SKM-1 treated with dmso at 0.1 percent for 144 hours (cell line): ENCODE measurements around the gene PDHX.
"Not testable (repeated sequence)": the region's sequence is repeated elsewhere in the genome, so short reads cannot be mapped to it uniquely, and the experiment has no call there.

Source experiments
- DNase-seq: peaks from one replicate; lab custom pipeline; 2025; ENCODE audit not compliant: unreplicated experiment; lab: John Stamatoyannopoulos, UW

Gene PDHX

DNA sequence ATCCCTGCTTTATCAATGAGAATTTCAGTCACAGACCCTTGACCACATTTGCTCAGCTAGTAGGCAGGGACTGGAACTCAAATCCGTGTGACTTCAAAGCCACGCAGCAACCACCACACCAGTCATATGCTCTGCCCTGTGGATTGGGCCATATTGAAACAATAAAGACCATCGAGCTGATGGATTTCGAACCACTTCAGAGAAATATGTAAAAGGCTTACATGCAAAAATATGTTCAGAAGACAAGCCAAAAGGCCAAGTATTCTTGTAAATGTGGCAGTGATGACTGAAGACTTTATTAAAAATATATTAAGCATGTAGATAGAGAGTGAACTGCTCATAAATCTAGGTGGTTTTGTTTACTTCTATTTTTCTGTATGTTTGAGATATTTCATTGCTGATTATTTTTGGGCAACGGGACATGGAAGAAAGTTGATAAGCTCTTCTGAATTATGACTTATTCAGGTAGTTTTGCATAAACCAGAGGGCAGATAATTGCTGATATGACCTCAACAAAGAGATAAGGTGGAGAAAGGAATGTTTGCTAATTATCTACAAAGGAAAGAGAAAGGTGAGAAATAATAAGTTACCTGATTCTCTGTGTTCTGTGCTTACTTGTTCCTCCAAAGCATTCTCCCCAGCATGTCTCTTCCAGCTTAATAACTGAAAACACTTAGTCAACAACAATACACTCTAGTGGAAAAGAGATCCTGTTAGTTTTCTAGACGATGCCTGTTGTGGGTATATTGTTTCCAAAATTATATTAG is 99.4 kb downstream of the PDHX start:
- DNase-seq = no peak

DNA sequence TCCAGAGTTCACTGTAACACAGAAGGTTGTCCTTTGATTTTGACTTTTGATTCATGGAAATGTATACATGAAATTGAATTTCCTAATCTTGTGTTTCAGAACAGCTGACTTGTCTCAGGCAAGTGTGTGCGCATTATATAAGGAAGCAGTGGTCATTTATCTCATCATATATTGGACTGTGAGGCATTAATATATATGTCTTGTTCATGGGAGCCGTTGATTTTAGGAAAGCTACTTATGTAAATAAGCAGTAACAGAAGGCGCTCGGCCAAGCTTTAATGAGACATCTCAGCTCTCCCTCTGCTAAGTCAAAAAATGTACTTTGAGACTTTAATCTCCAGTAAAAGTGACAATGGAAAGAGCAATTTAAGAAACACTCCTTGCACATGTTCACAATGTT is 100.5 kb downstream of the PDHX start:
- DNase-seq = no peak

DNA sequence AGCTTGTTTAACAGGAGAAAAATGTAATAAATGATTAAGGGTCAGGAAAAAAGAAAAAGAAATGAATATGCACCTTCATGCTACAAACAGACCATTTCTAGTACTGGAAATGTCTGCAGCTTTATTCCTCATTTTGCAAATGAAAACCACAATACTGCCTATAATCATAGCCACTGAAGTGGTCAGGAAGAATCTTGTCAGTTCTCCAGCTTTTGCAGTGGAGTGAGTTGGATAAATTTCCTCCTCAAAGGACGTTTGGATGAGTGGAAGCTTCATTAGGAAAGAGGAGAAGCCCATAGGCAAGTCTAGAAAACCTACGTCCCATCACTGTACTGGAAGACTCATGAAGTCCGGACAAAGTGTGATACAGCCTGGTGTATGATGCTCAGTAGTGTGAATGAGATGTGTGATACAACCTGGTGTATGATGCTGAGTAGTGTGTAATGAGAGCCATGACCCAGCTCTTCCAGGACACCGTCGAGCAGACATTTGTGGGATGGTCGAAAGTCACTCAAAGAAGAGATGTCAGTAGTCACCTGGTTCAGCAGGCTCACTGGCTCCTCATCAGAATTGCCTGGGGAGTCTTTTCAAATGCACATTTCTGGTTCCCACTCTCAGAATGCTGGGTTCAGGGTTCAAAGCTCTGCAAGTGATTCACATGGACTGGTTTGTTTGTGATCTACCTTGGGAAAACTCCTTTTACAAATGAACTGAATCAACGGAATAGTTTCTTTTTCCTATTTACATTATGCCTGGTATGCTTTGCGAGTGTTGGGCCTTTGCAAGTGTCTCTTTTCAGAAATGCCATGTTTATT is 101.3 kb downstream of the PDHX start:
- no peak for DNase-seq

DNA sequence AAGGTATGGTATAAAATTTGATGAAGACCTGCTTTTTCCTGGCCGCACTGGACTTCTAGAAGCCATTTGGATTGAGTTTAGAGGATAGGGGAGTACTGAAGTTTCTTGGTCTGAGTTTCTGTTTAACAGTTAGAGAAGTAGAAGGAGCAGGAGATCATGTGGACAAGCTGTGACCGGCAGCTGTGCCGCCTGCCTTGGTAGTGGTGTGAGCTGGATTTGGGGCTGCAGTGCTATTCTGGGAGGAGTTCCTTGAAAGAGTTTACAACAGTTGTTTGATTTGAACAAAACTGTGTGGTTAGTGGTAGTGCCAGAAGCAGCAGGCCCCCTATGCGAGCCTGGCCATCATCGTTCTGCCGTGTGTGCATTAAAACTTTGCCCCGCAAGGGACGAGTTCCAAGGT is 105.2 kb downstream of the PDHX start:
- DNase-seq = no peak

DNA sequence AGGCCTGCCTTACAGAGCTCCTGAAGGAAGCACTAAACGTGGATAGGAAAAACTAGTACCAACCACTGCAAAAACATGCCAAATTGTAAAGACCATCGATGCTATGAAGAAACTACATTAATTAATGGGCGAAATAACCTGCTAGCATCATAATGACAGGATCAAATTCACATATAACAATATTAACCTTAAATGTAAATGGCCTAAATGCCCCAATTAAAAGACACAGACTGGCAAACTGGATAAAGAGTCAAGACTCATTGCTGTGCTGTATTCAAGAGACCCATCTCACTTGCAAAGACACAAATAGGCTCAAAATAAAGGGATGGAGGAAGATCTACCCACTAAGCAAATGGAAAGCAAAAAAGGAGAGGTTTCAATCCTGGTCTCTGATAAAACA is 107.5 kb downstream of the PDHX start:
- not testable (repeated sequence) for DNase-seq

DNA sequence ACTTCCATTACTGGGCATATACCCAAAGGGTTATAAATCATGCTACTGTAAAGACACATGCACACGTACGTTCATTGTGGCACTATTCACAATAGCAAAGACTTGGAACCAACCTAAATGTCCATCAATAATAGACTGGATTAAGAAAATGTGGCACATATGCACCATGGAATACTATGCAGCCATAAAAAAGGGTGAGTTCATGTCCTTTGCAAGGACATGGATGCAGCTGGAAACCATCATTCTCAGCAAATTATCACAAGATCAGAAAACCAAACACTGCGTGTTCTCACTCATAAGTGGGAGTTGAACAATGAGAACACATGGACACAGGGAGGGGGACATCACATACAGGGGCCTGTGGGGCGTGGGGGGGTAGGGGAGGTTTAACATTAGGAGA is 111.6 kb downstream of the PDHX start:
- not testable (repeated sequence) for DNase-seq

DNA sequence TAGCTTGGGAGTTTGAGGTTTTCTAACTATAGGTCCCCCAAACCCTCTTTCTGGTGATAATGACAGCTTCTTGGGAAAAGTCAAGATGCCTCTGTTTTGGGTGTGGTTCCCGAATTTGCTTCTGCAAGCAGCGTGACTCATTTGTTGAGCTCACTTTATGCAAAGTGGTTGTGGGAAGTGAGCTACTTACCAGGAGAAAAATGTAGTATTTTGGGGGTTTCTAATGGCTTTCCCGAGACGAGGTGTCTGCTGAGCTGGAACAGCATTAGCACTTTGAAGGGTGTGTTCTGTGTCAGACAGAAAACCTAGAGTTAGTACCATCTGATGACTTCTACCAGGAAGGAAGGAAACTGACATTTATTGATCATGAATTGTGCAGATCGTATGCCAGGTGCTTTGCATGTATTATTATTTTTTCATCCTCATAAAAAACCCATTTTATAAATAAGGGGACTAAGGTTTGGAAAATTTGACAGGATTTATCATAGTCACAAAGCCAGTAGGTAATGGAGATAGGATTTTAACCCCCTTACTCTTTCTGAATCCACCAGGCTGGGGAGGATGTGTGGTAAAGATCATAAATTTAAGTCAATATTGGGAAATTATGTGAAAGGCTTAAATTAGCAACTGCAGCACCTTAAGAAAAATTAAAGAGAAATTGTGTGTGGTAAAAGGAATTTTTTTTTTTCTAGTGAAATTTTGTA is 113.7 kb downstream of the PDHX start:
- no peak for DNase-seq

DNA sequence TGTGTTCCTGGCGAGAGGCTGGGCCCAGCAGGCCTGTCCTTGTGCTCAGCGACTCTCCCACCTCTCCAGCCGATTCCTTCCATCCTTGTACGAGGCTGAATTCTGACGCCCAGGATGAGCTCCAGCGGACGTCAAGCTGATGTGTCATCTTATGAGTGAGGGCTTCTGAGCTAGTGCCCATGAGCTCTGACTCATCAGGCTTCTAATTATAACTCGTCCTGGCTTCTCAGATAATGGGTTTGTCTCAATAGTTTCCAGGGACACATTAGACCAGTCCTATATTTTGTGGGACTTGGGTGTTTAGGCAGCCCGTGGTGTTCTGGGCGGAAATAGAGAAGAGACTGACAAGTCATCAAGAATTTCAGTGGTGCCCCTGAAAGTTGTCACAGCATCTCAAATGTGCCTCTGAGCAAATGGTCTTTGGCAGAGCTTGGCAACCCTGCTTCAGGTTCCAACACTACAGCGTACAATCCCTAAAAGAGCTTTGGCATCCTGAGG is 114.3 kb downstream of the PDHX start:
- no peak for DNase-seq

DNA sequence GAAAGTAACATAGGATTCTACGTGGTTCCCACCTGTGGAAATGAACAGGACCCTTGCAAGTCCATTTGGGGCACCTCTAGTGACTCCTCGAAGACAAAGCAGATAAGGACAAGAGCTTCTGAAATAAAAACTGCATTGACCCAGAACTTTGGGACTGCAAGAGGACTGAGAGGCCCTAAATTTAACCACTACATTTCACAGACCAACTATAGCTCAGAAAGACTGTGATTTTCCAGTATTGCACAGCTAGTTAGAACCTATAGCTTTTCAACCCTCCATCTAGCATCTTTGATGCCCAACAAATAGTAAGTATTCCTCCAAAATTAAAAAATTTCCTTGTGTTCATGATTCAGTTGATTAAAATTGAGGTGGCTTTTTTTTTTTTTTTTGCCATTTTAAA is 114.9 kb downstream of the PDHX start:
- no peak for DNase-seq

DNA sequence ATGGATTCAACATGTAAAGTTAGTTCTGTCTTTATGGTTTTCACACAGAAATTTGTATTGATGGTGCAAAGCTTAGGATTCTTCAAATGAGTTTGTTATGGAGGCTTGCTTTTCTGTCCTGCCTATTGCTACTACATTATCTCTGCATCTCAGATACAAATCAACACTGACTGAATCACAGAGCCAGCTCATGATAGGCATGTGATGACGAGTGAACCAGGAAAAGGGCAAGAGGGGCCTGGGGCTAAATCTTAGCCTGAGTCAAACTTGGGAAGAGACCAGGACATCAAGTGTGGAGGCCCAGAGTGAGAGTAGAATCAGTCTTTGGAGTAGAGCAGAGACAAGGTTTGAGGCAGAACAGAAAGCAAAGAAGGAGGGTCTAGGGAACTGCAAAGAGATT is 115.4 kb downstream of the PDHX start:
- no peak for DNase-seq

DNA sequence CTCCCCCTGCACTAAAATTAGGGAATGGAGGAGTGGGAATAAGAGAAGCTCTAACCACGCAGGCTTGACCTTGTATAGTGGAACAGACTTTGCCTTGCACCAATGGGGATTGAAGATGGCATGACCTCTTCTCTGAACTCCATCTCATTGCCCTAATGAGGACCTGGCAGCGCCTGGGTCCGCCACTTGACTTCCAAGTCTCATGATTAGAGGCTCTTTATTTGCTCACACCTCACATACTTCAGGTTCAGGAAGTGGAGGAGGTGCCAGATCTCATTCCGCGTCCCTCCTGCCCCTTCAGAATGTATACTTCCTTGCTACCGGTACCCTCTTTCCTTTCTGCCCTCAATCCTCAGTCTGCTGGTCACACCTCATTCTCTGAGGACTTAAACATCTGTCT is 116.6 kb downstream of the PDHX start:
- DNase-seq = no peak

DNA sequence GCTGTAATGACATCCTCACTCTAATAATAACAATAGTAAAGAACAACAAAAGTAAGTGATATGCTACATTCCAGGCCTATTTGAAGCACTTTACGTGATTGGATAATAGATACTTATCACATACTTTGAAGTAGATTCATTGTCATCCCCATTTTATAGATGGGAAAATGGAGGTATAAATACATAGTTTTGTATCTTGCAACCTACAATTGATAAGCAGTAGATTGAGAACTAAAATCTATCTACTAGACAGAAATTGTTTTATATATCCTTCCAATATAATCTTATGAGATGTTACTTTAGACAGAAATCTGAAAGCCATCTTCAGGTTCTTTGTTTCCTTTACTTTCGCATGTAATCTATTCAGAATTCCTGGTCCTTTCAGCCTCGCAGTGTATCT is 118.0 kb downstream of the PDHX start:
- no peak for DNase-seq

DNA sequence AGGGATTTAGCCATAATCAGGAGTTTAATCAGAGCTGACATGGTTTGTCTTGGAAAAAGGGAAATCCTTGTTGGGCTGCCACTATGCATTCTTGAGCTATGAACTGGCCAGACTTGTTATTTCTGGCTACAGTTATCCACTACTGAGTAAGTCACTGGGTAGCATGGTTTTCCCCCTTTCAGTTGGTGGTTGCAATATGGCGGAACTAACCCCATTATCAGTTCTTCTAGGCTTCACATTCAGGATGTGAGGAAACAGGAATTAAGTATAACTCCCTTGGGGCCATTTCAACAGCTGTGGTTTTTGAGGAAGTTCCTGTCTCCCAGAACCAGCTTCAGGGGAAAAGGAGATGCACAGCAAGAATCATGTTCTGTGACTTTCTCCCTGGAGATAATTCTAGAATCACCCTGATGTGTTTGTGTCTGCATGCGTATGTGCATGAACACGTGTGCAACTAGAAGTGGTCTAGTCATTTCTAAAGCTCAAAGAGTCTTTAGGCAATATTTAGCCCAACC is 119.5 kb downstream of the PDHX start:
- DNase-seq = peak; percentile 98

DNA sequence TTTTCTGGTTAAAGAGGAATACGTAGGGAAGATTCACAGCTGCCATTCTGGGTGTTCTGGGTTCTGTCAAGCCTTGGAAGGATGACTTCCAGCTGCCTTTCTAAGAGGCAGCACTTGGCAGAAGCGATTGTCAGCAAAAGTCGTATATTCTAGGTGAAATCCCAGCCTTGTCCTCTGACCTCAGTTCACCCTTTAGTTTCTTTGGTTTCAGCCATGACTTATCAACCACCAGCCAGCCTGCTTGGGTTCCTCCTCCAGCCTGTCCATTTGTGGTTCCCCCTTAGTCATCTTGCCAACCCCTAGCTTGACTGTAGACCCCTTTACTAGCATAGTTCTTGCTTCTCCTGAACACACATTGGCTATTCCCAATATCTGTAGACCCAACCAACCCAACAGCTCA is 120.2 kb downstream of the PDHX start:
- DNase-seq = peak; percentile 41

DNA sequence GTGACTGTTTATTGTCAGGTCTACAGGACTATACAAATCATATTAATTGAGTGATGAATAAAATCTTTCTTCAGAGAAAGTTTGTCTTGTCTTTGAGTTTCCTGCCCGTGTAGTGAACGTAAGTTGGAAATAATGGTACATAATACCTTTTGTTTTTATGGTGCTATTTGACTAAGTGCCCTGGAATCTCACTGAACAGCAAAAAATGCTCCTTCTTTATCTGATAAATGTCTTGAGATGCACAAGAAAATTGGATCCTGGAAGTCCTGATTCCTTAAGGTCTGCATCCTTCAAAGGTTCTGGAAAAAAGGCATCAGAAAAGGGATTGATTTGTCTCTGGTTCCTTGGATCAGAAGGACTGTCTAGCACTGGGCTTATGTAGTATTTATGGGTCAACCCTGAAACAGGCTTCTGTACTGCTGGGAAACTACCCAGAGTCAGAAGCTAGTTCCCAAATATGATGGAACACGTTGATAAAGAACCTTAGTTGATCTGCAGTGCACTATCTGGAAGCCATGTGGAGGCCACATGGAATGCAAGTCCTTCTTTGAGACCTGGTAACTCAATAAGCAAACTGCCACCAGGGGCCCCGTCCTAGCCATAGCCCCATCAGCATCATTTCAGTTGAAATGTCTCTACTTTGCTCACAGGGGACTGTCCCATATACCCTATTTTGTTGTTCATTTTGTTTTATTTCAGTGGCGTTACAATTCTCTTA is 122.0 kb downstream of the PDHX start:
- DNase-seq = no peak

DNA sequence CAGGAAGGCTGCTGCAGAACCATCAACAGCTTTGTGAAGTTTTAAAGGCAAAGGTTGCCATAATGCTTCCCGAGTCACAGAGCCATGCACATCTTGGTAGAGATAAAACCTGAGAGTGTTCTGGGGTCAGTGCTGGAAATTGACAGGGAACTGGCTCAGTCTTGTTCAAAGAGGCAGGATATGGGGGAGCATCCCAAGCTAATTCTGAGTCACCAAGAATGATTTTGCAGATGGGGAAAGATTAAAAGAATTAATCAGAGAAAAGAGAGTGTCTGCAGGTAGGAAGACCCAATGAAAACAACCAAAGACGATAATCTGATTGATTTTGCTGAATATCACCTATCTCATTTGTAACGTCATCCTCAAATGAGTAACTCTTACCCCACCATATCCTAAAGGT is 122.7 kb downstream of the PDHX start:
- DNase-seq = no peak

DNA sequence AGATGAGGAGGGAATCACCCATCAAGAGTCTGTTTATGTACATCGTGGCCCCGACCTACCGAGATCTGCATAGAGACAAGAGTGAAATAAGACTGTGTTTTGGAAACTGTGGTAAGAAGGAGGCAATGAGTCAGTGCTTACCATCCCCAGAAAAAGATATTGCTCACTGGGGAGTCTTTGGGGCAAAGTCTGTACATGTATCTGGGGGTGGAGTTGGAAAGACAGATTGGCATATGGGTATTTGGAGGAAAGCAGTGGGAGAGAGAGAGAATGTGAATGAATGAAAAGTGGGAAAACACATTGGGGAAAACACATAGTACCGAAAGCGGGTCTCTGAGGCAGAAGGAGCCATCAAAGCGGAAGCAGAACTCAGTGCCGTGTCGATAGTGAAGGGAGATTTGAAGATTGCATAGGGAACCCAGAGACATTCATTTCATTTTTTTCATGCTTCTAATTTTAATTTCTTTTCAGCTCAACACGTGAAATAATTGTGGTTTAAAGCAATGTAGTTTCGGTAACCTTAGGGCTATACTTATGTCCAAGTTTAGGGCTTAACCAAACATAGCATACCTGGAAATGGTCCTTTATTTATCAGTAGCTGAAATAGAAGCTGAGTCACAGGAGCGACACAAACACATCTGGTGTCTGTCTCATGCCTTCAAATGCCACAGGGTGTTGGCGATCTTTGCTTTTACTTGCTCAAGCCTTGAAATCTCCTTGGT is 124.0 kb downstream of the PDHX start:
- no peak for DNase-seq

DNA sequence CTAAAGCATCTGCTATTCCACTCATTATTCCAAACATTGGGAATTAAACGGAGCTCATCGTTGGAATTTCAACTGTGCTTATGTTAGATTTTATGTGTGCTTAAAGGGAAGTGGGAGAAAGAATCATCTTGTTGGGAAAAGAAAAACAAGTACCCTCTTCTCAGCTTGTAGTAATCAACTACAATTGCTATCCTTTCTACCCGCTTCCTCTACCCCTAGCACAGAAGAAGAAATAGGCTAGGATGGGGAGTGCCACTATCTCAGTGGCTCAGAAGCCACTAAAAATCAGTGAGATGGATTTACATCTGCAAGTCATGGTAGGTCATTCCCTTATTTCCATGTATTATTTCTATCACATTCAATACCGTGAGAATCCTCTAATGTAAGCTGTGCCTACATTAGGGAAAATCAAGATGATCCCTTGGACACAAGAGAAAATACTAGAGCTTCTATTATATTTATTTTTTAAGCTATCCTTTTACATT is 124.7 kb downstream of the PDHX start:
- no peak for DNase-seq

DNA sequence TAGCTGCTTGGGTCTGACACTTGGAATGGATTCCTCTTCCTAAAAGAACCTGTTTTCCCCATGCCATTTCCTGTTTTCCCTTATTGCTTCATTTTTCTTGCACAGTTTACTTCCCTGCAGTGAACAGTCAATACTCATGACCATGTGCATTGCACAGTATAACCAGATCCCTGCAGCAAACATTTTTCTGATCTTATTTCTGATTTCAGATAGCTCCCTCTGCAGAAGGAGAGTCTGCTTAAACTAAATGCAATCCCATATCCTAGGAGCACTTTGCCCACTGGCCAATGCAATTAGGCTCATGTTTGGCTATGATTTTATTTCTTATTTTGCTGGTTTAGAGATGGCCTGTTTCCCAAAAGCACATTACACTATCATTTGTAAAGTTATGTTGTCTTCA is 125.8 kb downstream of the PDHX start:
- no peak for DNase-seq

DNA sequence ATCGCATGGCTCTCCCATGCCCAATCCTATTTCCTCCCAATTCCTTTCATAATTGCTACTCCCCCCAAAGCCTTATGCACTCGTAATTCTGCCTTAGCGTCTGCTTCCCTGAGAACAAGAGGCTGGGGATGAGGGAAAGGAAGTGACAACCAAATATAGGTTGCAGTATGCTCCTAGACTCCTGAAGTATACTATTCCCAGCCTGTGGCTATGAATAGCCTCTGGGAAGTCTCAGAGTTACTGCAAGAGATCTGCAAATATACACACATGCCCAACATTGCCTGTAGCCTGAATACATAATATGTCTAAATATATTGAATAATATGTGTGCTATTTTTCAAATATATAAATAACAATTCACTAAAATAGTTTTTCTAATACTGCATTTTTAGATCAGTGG is 126.5 kb downstream of the PDHX start:
- DNase-seq = no peak
